ENCODE results near the gene ATOSB. TPM values are rescaled to one million over a fixed set of nuclear protein-coding genes. Genes with fewer than 3 reads are reported as not detected.

Gene ATOSB
- total and polyA plus RNA-seq, 2 experiments from 2014 or later = 25.5 to 31.3 TPM

- peaks cover 19% of the 10 kb centered on the region for H3K4me1 ChIP-seq (ENCODE audit: low read depth)
- peak within 1 kb of the TSS; percentile 100 for H3K27ac ChIP-seq
- H3K27me3 ChIP-seq = no peaks in the 10 kb centered on the region
- TF ChIP-seq CTCF (IDR thresholded peaks at IDR 0.05; ENCODE audit: low read depth, low read length) = no peak
- H3K4me3 ChIP-seq = peak within 1 kb of the TSS; percentile 96
- DNase-seq (ENCODE audit: low read depth in 1 of 2, low spot score in 1 of 2) = peak; percentile 99
- H3K9me3 ChIP-seq (ENCODE audit: low read depth) = no peaks in the 10 kb centered on the region
- peaks cover 4% of the 10 kb centered on the region for H3K36me3 ChIP-seq
Measured at GRCh38 chr9:35072461-35073278, 43.0 kb downstream of the ATOSB start, which contains the start of gene VCP. Gene VCP (minus strand): TSS chr9:35072625. CDS start chr9:35072353, 272 bp downstream.

- Histone ChIP-seq H3K36me3 (peaks cover 10% of the 10 kb centered on the region), H3K27me3 (no peaks in the 10 kb centered on the region), H3K4me3 (peak overlapping the region; percentile 96), H3K4me1 (ENCODE audit: low read depth) (peaks cover 19% of the 10 kb centered on the region), H3K27ac (peak overlapping the region; percentile 100), H3K9me3 (ENCODE audit: low read depth) (no peaks in the 10 kb centered on the region)
- peak; percentile 92 to 94 for DNase-seq (ENCODE audit: low read depth in 1 of 2, low spot score in 1 of 2)
- peak; percentile 45 for TF ChIP-seq CTCF (IDR thresholded peaks at IDR 0.05; ENCODE audit: low read depth, low read length)
Measured at GRCh38 chr9:35071814-35072460, 43.7 kb downstream of the ATOSB start.

- H3K9me3 ChIP-seq (ENCODE audit: low read depth) = no peaks in the 10 kb centered on the region
- no peaks in the 10 kb centered on the region for H3K27me3 ChIP-seq
- no peak for TF ChIP-seq CTCF (IDR thresholded peaks at IDR 0.05; ENCODE audit: low read depth, low read length)
- peaks cover 19% of the 10 kb centered on the region for H3K4me1 ChIP-seq (ENCODE audit: low read depth)
- DNase-seq (ENCODE audit: low read depth in 1 of 2, low spot score in 1 of 2) = peak in 1 of 2 donors; percentile 29
- peak overlapping the region; percentile 96 for H3K4me3 ChIP-seq
- H3K36me3 ChIP-seq = peaks cover 18% of the 10 kb centered on the region
- H3K27ac ChIP-seq = peak overlapping the region; percentile 100
Measured at GRCh38 chr9:35070823-35071813, 44.5 kb downstream of the ATOSB start.

GRCh38 chr9:35069020-35069419 is 46.6 kb downstream of the ATOSB start:
- peaks cover 19% of the 10 kb centered on the region for H3K4me1 ChIP-seq (ENCODE audit: low read depth)
- peaks cover 39% of the 10 kb centered on the region for H3K36me3 ChIP-seq
- TF ChIP-seq CTCF (IDR thresholded peaks at IDR 0.05; ENCODE audit: low read depth, low read length) = no peak
- no peaks in the 10 kb centered on the region for H3K27me3 ChIP-seq
- no peak for DNase-seq (ENCODE audit: low read depth in 1 of 2, low spot score in 1 of 2)
- H3K27ac ChIP-seq = no peak overlapping the region
- no peak overlapping the region for H3K4me3 ChIP-seq
- no peaks in the 10 kb centered on the region for H3K9me3 ChIP-seq (ENCODE audit: low read depth)

- H3K27me3 ChIP-seq = no peaks in the 10 kb centered on the region
- TF ChIP-seq CTCF (IDR thresholded peaks at IDR 0.05; ENCODE audit: low read depth, low read length) = no peak
- H3K27ac ChIP-seq = no peak overlapping the region
- peaks cover 58% of the 10 kb centered on the region for H3K36me3 ChIP-seq
- H3K9me3 ChIP-seq (ENCODE audit: low read depth) = no peaks in the 10 kb centered on the region
- peaks cover 16% of the 10 kb centered on the region for H3K4me1 ChIP-seq (ENCODE audit: low read depth)
- H3K4me3 ChIP-seq = no peak overlapping the region
- no peak for DNase-seq (ENCODE audit: low read depth in 1 of 2, low spot score in 1 of 2)
Measured at GRCh38 chr9:35067056-35067455, 48.6 kb downstream of the ATOSB start.

Measured in cardiac muscle cell (in vitro differentiated cells and primary cell).